GM19468 (cell line): Measurements from ENCODE around the gene SLC38A2.
"Not testable (repeated sequence)": the region's sequence is repeated elsewhere in the genome, so short reads cannot be mapped to it uniquely, and the experiment has no call there.

Source experiments
- ATAC-seq: cut with Tn5 transposase; IDR thresholded peaks from one replicate; pipeline ENCODE4 v1.9.1; 2021; ENCODE audit warnings: mild to moderate bottlenecking, moderate library complexity, moderate number of reproducible peaks; ENCODE audit not compliant: unreplicated experiment; ENCODE audit errors: extremely low read depth

SLC38A2 gene

GRCh38 chr12:46372544-46373300, at the start of gene SLC38A2:
Gene SLC38A2, minus strand, starts transcription at chr12:46372773. Its CDS starts 1,480 bp downstream, at chr12:46371293.
- ATAC-seq: peak; percentile 88

GRCh38 chr12:46419675-46420074, 47.1 kb upstream of the SLC38A2 start:
- no peak for ATAC-seq

GRCh38 chr12:46415552-46415951, 43.0 kb upstream of the SLC38A2 start:
- no peak for ATAC-seq

GRCh38 chr12:46414591-46415268, 42.2 kb upstream of the SLC38A2 start:
- ATAC-seq: no peak

- no peak for ATAC-seq
Observed at GRCh38 chr12:46413368-46413767, 40.8 kb upstream of the SLC38A2 start.

- no peak for ATAC-seq
Observed at GRCh38 chr12:46412857-46413256, 40.3 kb upstream of the SLC38A2 start.

GRCh38 chr12:46410495-46410894, 37.9 kb upstream of the SLC38A2 start:
- no peak for ATAC-seq

- ATAC-seq: no peak
Observed at GRCh38 chr12:46409974-46410373, 37.4 kb upstream of the SLC38A2 start.

- no peak for ATAC-seq
Observed at GRCh38 chr12:46409342-46409741, 36.8 kb upstream of the SLC38A2 start.

GRCh38 chr12:46408441-46408840, 35.9 kb upstream of the SLC38A2 start:
- ATAC-seq: no peak

- ATAC-seq: no peak
Observed at GRCh38 chr12:46407361-46407760, 34.8 kb upstream of the SLC38A2 start.

GRCh38 chr12:46406352-46407027, 33.9 kb upstream of the SLC38A2 start:
- no peak for ATAC-seq

- no peak for ATAC-seq
Observed at GRCh38 chr12:46404733-46405132, 32.2 kb upstream of the SLC38A2 start.

GRCh38 chr12:46404225-46404631, 31.7 kb upstream of the SLC38A2 start:
- no peak for ATAC-seq

- ATAC-seq: no peak
Observed at GRCh38 chr12:46403719-46404070, 31.1 kb upstream of the SLC38A2 start.

- no peak for ATAC-seq
Observed at GRCh38 chr12:46402941-46403718, 30.6 kb upstream of the SLC38A2 start.

GRCh38 chr12:46402451-46402850, 29.9 kb upstream of the SLC38A2 start:
- ATAC-seq: no peak

GRCh38 chr12:46401662-46402061, 29.1 kb upstream of the SLC38A2 start:
- no peak for ATAC-seq

- no peak for ATAC-seq
Observed at GRCh38 chr12:46400406-46400805, 27.8 kb upstream of the SLC38A2 start.

GRCh38 chr12:46399461-46400248, 27.1 kb upstream of the SLC38A2 start:
- ATAC-seq: not testable (repeated sequence)
